ENCODE measurements around the gene GABARAPL1. TPM values are rescaled to one million over a fixed set of nuclear protein-coding genes. Genes with fewer than 3 reads are reported as not detected.
"Not testable (repeated sequence)": the region's sequence is repeated elsewhere in the genome, so short reads cannot be mapped to it uniquely, and the experiment has no call there.

The GABARAPL1 gene
- total RNA-seq, 2 experiments from 2014 or later, result 2.3 to 2.9 TPM

GRCh38 chr12:10215946-10216345, 3.3 kb downstream of the GABARAPL1 start:
- peak; percentile 45 for DNase-seq
- ATAC-seq, result not testable (repeated sequence)

DNA sequence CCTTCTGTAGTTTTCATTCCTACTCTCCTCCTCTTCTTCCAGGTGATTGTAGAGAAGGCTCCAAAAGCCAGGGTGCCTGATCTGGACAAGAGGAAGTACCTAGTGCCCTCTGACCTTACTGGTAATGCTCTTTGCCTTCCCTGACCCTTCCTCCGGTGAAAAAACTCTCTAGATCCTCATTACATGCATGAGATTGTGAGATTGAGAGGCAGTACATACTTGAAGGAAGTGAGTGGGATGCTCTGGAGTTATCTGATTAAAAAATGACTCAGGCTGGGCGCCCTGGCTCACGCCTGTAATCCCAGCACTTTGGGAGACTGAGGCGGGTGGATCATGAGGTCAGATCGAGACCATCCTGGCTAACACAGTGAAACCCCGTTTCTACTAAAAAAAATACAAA, 5.3 kb downstream of the GABARAPL1 start:
- Mint-ChIP-seq H3K4me3 (no peak overlapping the region), H3K27ac (no peak overlapping the region), H3K4me1 (peaks cover 22% of the 10 kb centered on the region), H3K36me3 (ENCODE audit: low read depth) (peaks cover 4% of the 10 kb centered on the region), H3K9me3 (ENCODE audit: low read depth) (no peaks in the 10 kb centered on the region), H3K27me3 (no peaks in the 10 kb centered on the region)
- ChIA-PET POLR2A (no interaction called here), CTCF (interaction anchor here (1.0 kb wide), 1 partner anchor 17 kb away, joined by 3 read pairs; no protein-coding TSS in a partner anchor)
- no peak for ATAC-seq
- intact Hi-C loops (cut with DNase I, micrococcal nuclease), result loop anchor here in 1 of 2 experiments (10.0 kb wide), 1 partner anchor 957 kb away; the partner anchor contains the start of gene SMIM10L1
- DNase-seq, result no peak

More at GRCh38 chr12:10215946-10216345, 3.3 kb downstream of the GABARAPL1 start:
- CTCF ChIA-PET, result interaction anchor here (1.9 kb wide), 1 partner anchor 20 kb away, joined by 5 read pairs; no protein-coding TSS in a partner anchor
- H3K27ac Mint-ChIP-seq; H3K27me3 Mint-ChIP-seq; POLR2A ChIA-PET; H3K4me3 Mint-ChIP-seq; H3K36me3 Mint-ChIP-seq (ENCODE audit: low read depth); H3K9me3 Mint-ChIP-seq (ENCODE audit: low read depth): not testable (repeated sequence)
- H3K4me1 Mint-ChIP-seq, result peaks cover 29% of the 10 kb centered on the region
- intact Hi-C loops (cut with DNase I, micrococcal nuclease), result loop anchor here in 1 of 2 experiments (10.0 kb wide), 1 partner anchor 959 kb away; the partner anchor contains the start of gene SMIM10L1

GRCh38 chr12:10220398-10221077, 7.9 kb downstream of the GABARAPL1 start:
- no peak overlapping the region for H3K27ac Mint-ChIP-seq
- H3K9me3 Mint-ChIP-seq (ENCODE audit: low read depth), result no peaks in the 10 kb centered on the region
- peaks cover 1% of the 10 kb centered on the region for H3K4me1 Mint-ChIP-seq
- POLR2A ChIA-PET, result no interaction called here
- CTCF ChIA-PET, result interaction anchor here (1.3 kb wide), 1 partner anchor 478 kb away, joined by 3 read pairs; no protein-coding TSS in a partner anchor
- ATAC-seq (no peak), DNase-seq (no peak)
- no peaks in the 10 kb centered on the region for H3K27me3 Mint-ChIP-seq
- H3K36me3 Mint-ChIP-seq (ENCODE audit: low read depth), result peaks cover 4% of the 10 kb centered on the region
- intact Hi-C loops (cut with DNase I, micrococcal nuclease), result no loop called here
- H3K4me3 Mint-ChIP-seq, result no peak overlapping the region

DNA sequence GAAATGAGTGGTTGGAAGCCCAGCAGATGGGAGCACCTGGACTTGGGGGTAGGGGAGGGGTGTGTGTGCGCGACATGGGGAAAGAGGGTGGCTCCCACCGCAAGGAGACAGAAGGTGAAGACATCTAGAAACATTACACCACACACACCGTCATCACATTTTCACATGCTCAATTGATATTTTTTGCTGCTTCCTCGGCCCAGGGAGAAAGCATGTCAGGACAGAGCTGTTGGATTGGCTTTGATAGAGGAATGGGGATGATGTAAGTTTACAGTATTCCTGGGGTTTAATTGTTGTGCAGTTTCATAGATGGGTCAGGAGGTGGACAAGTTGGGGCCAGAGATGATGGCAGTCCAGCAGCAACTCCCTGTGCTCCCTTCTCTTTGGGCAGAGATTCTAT, 9.2 kb downstream of the GABARAPL1 start:
- Mint-ChIP-seq H3K4me3 (no peak overlapping the region), H3K27ac (no peak overlapping the region), H3K36me3 (ENCODE audit: low read depth) (peaks cover 4% of the 10 kb centered on the region), H3K27me3 (no peaks in the 10 kb centered on the region), H3K4me1 (no peaks in the 10 kb centered on the region), H3K9me3 (ENCODE audit: low read depth) (no peaks in the 10 kb centered on the region)
- intact Hi-C loops (cut with DNase I, micrococcal nuclease), result no loop called here
- no peak for DNase-seq
- no peak for ATAC-seq
- ChIA-PET POLR2A (no interaction called here), CTCF (no interaction called here)

- ATAC-seq, result no peak
- Mint-ChIP-seq H3K36me3 (ENCODE audit: low read depth) (peaks cover 4% of the 10 kb centered on the region), H3K9me3 (ENCODE audit: low read depth) (no peaks in the 10 kb centered on the region), H3K27me3 (no peaks in the 10 kb centered on the region), H3K4me1 (peaks cover 6% of the 10 kb centered on the region), H3K4me3 (no peak overlapping the region), H3K27ac (no peak overlapping the region)
- intact Hi-C loops (cut with DNase I, micrococcal nuclease), result no loop called here
- ChIA-PET CTCF (interaction anchor here (0.6 to 1.4 kb wide), 4 partner anchors 8 to 604 kb away, joined by 3 read pairs; no protein-coding TSS in a partner anchor), POLR2A (no interaction called here)
- DNase-seq, result no peak
These were observed 10.5 kb downstream of the GABARAPL1 start for GRCh38 chr12:10223208-10223607.

GRCh38 chr12:10225426-10225825, 12.7 kb downstream of the GABARAPL1 start:
- intact Hi-C loops (cut with DNase I, micrococcal nuclease); ATAC-seq; H3K4me3 Mint-ChIP-seq; H3K36me3 Mint-ChIP-seq (ENCODE audit: low read depth); H3K9me3 Mint-ChIP-seq (ENCODE audit: low read depth); H3K4me1 Mint-ChIP-seq; H3K27me3 Mint-ChIP-seq; POLR2A ChIA-PET; H3K27ac Mint-ChIP-seq; DNase-seq: not testable (repeated sequence)
- CTCF ChIA-PET, result interaction anchor here (0.7 kb wide), 1 partner anchor 1860 kb away, joined by 3 read pairs; no protein-coding TSS in a partner anchor

DNA sequence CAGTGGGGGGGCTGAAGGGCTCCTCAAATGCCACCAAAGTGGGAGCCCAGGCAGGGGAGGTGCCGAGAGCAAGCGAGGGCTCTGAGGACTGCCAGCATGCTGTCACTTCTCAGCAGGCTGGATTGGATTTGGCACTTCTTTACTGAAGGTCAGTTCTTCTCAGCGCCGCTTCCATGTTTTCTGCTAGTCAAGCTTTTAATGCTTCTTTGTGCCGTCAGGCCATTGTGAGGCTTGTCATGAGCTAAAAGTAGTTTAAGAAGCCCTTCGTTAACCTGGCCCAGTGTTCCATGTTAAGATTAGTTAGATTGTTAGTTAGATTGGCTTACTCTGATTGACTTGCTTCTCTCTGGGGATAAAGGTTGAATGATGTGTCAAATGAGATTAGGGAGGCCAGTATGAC, 13.4 kb downstream of the GABARAPL1 start:
- H3K9me3 Mint-ChIP-seq (ENCODE audit: low read depth), result no peaks in the 10 kb centered on the region
- no peak overlapping the region for H3K4me3 Mint-ChIP-seq
- ChIA-PET POLR2A (no interaction called here), CTCF (interaction anchor here (0.7 to 1.7 kb wide), 4 partner anchors 11 to 100 kb away, joined by 3 to 4 read pairs (median 3); no protein-coding TSS in a partner anchor)
- H3K4me1 Mint-ChIP-seq, result peaks cover 8% of the 10 kb centered on the region
- DNase-seq (no peak), ATAC-seq (no peak)
- H3K27me3 Mint-ChIP-seq, result no peaks in the 10 kb centered on the region
- H3K36me3 Mint-ChIP-seq (ENCODE audit: low read depth), result no peaks in the 10 kb centered on the region
- intact Hi-C loops (cut with DNase I, micrococcal nuclease), result no loop called here
- no peak overlapping the region for H3K27ac Mint-ChIP-seq

- Mint-ChIP-seq H3K4me3 (no peak overlapping the region), H3K27me3 (no peaks in the 10 kb centered on the region), H3K9me3 (ENCODE audit: low read depth) (no peaks in the 10 kb centered on the region), H3K27ac (no peak overlapping the region), H3K36me3 (ENCODE audit: low read depth) (no peaks in the 10 kb centered on the region), H3K4me1 (peaks cover 8% of the 10 kb centered on the region)
- ChIA-PET CTCF (interaction anchor here (0.7 to 1.9 kb wide), 4 partner anchors 9 to 28 kb away, joined by 3 to 7 read pairs (median 4); no protein-coding TSS in a partner anchor), POLR2A (no interaction called here)
- DNase-seq (no peak), ATAC-seq (no peak)
- intact Hi-C loops (cut with DNase I, micrococcal nuclease), result no loop called here
These were observed 14.1 kb downstream of the GABARAPL1 start for GRCh38 chr12:10226731-10227130.

GRCh38 chr12:10227648-10228047, 15.0 kb downstream of the GABARAPL1 start:
- peak; percentile 88 for ATAC-seq
- peak; percentile 24 for DNase-seq
- intact Hi-C loops (cut with DNase I, micrococcal nuclease), result no loop called here
- Mint-ChIP-seq H3K27ac (no peak overlapping the region), H3K36me3 (ENCODE audit: low read depth) (no peaks in the 10 kb centered on the region), H3K9me3 (ENCODE audit: low read depth) (no peaks in the 10 kb centered on the region), H3K4me1 (peaks cover 8% of the 10 kb centered on the region), H3K27me3 (no peaks in the 10 kb centered on the region), H3K4me3 (no peak overlapping the region)
- CTCF ChIA-PET, result interaction anchor here (0.6 to 1.9 kb wide), 5 partner anchors 8 to 485 kb away, joined by 3 to 7 read pairs (median 4); no protein-coding TSS in a partner anchor
- POLR2A ChIA-PET, result no interaction called here

DNA sequence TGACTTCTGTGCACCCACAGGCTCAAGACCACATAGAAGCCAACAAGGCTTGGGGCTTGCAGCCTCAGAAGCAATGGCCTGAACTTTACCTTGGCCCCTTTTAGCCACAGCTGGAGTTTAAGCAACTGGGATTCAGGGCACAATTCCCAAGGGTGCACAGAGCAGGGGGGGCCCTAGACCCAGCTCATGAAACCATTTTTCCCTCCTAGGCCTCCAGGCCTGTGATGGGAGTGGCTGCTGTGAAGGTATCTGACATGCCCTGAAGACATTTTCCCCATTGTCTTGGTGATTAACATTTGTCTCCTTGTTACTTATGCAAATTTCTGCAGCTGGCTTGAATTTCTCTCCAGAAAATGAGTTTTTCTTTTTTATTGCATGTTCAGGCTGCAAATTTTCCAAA, 21.9 kb downstream of the GABARAPL1 start:
- peaks cover 6% of the 10 kb centered on the region for H3K36me3 Mint-ChIP-seq (ENCODE audit: low read depth)
- intact Hi-C loops (cut with DNase I, micrococcal nuclease), result loop anchor here in 1 of 2 experiments (2.0 kb wide), 1 partner anchor 440 kb away; the partner anchor contains the start of gene STYK1
- H3K4me3 Mint-ChIP-seq, result no peak overlapping the region
- ATAC-seq (no peak), DNase-seq (no peak)
- H3K9me3 Mint-ChIP-seq (ENCODE audit: low read depth), result peaks cover 7% of the 10 kb centered on the region
- peaks cover 7% of the 10 kb centered on the region for H3K27me3 Mint-ChIP-seq
- H3K4me1 Mint-ChIP-seq, result no peaks in the 10 kb centered on the region
- H3K27ac Mint-ChIP-seq, result no peak overlapping the region
- ChIA-PET CTCF (interaction anchor here (0.8 kb wide), 1 partner anchor 331 kb away, joined by 4 read pairs; no protein-coding TSS in a partner anchor), POLR2A (no interaction called here)

DNA sequence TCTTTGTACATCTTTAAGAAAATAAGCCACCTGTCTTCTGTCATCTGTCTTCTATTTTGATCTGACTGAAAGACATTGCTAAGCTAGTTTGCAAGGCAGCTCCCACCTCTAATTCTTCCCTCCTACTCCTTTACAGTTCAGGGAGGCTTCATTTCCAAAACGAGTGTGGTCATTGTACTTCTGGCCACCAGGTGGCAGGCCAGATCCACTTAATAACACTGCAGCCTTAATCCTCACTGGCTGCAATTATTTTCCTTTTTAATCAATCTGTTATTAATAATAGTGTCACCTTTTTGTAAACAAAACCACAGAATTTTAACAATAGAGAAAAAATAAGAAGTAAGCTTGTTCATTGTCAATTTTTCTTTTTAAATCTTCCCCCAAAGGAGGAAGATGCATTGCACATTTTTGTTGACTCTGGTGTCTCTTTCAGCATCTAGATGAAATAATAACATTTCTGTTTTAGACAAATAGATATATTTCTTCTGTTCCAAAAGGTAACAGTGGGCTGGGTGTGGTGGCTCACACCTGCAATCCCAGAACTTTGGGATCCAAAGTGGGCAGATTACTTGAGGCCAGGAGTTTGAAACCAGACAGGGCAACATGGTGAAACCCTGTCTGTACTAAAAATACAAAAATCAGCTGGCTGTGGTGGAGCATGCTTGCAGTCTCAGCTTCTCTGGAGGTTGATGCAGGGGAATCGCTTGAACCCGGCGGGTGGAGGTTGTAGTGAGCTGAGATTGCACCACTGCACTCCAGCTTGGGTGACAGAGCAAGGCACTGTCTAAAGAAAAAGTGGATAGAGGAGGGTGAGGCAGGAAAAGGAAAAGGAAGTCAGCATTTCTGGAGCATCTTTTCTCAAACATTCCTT, 23.3 kb downstream of the GABARAPL1 start:
- H3K9me3 Mint-ChIP-seq (ENCODE audit: low read depth), result peaks cover 7% of the 10 kb centered on the region
- no peaks in the 10 kb centered on the region for H3K4me1 Mint-ChIP-seq
- ChIA-PET CTCF (interaction anchor here (0.6 to 3.2 kb wide), 25 partner anchors 8 to 523 kb away, joined by 3 to 31 read pairs (median 4); no protein-coding TSS in a partner anchor), POLR2A (no interaction called here)
- H3K4me3 Mint-ChIP-seq, result no peak overlapping the region
- H3K36me3 Mint-ChIP-seq (ENCODE audit: low read depth), result peaks cover 6% of the 10 kb centered on the region
- H3K27ac Mint-ChIP-seq, result no peak overlapping the region
- DNase-seq, result peak; percentile 57
- intact Hi-C loops (cut with DNase I, micrococcal nuclease), result loop anchor here (1.0 to 5.0 kb wide), 6 partner anchors 96 to 1250 kb away; partner anchors contain the start of gene STYK1 (in 2 of the 2)
- no peak for ATAC-seq
- H3K27me3 Mint-ChIP-seq, result peaks cover 11% of the 10 kb centered on the region

All from activated CD4-positive, alpha-beta T cell treated with anti-CD3 and anti-CD28 coated beads for 36 hours (primary cell).